Spinal cord (tissue), 10 donors: Measurements from ENCODE around the gene PPFIA2. TPM values are rescaled to one million over a fixed set of nuclear protein-coding genes. Genes with fewer than 3 reads are reported as not detected.

Experiments used
- DNase-seq, 6 donors: peaks; one replicate each; pipeline versions ENCODE4 v3.0.0 to v3.0.0-alpha.2; 2013 to 2015; ENCODE audit warnings: low spot score in 6 of 6, low read depth in 4 of 6
- H3K27ac ChIP-seq: one replicate; pipeline ENCODE4 v1.5.1; 2013; ENCODE audit warnings: low read depth, low read length, control low read depth
- H3K27me3 ChIP-seq: one replicate; pipeline ENCODE4 v1.6.1; 2013; ENCODE audit warnings: low read length; ENCODE audit not compliant: control insufficient read depth, insufficient read depth
- H3K36me3 ChIP-seq: one replicate; pipeline ENCODE4 v1.6.1; 2013; ENCODE audit warnings: low read length; ENCODE audit not compliant: control insufficient read depth, insufficient read depth
- H3K4me1 ChIP-seq: one replicate; pipeline ENCODE4 v1.6.1; 2013; ENCODE audit warnings: low read length; ENCODE audit not compliant: control insufficient read depth, insufficient read depth
- H3K4me3 ChIP-seq: one replicate; pipeline ENCODE4 v1.5.1; 2013; ENCODE audit warnings: low read depth, low read length, control low read depth
- H3K9me3 ChIP-seq: one replicate; pipeline ENCODE4 v1.6.1; 2013; ENCODE audit warnings: low read length; ENCODE audit not compliant: control insufficient read depth, insufficient read depth
- whole genome bisulfite sequencing: methylation state at CpG from one replicate; pipeline ENCODE4 v1.1.5; 2013; ENCODE audit warnings: missing lambda C conversion rate; ENCODE audit not compliant: insufficient coverage; 5-methylcytosine and 5-hydroxymethylcytosine counted together
- polyA plus RNA-seq, 2 donors: library from polyadenylated mRNA; unstranded; fragments of 120-200 nt; gene quantifications; one replicate each; pipeline ENCODE4 v1.2.1, GENCODE V29; 2013; ENCODE audit not compliant: insufficient read length in 2 of 2
- total RNA-seq, 2 donors: library from RNA; depleted of rRNA in 1 of 2; stranded (reverse); fragments of 120-200 nt in 1 of 2; fragments of >200 nt in 1 of 2; gene quantifications; one replicate each; pipeline versions ENCODE4 v1.2.3 to v1.2.4, GENCODE V29; 2013 to 2014
- donor health status: healthy.

PPFIA2 gene
- total and polyA plus RNA-seq, 4 donors, result 24.5 to 75.3 (median 40.6) TPM

DNA sequence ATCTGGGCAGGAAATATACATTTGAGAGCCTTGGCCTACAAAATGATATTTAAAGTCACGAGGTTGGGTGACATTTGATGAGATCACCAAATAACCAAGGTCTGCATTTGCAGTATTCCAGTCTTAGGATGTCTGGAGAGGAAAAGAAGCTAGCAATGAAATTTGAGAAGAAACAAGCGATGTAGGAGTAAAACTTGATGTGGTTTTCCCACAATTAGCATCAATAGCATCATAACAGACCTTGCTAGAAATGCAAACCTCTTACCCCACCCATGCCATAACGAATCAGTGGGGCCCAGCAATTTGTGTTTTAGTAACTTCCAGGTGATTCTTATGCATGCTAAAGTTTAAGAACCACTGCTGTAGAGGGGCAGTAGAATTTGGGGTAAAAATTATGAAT is 219.9 kb downstream of the PPFIA2 start:
- H3K4me1 ChIP-seq, result no peaks in the 10 kb centered on the region
- no peak overlapping the region for H3K27ac ChIP-seq
- H3K27me3 ChIP-seq, result no peaks in the 10 kb centered on the region
- no peak for DNase-seq
- no peaks in the 10 kb centered on the region for H3K36me3 ChIP-seq
- WGBS, result 57% methylated on average over 1 of the region's 3 CpGs
- H3K9me3 ChIP-seq, result no peaks in the 10 kb centered on the region
- no peak overlapping the region for H3K4me3 ChIP-seq

- no peaks in the 10 kb centered on the region for H3K4me1 ChIP-seq
- no peaks in the 10 kb centered on the region for H3K9me3 ChIP-seq
- H3K4me3 ChIP-seq, result no peak overlapping the region
- H3K27ac ChIP-seq, result no peak overlapping the region
- no peaks in the 10 kb centered on the region for H3K36me3 ChIP-seq
- WGBS, result no CpG with 5 or more reads among the region's 2 CpGs
- no peaks in the 10 kb centered on the region for H3K27me3 ChIP-seq
- DNase-seq, result no peak
Observed at GRCh38 chr12:81533054-81533453, 226.1 kb downstream of the PPFIA2 start.

- Histone ChIP-seq H3K9me3 (no peaks in the 10 kb centered on the region), H3K27me3 (no peaks in the 10 kb centered on the region), H3K36me3 (no peaks in the 10 kb centered on the region), H3K4me3 (no peak overlapping the region), H3K27ac (no peak overlapping the region), H3K4me1 (no peaks in the 10 kb centered on the region)
- DNase-seq, result no peak
- WGBS, result no CpG with 5 or more reads among the region's 2 CpGs
Observed at GRCh38 chr12:81530352-81530751, 228.8 kb downstream of the PPFIA2 start.

- whole genome bisulfite sequencing, result 100% methylated on average over 2 of the region's 6 CpGs
- H3K36me3 ChIP-seq, result no peaks in the 10 kb centered on the region
- H3K27me3 ChIP-seq, result no peaks in the 10 kb centered on the region
- no peak overlapping the region for H3K27ac ChIP-seq
- no peak for DNase-seq
- no peaks in the 10 kb centered on the region for H3K4me1 ChIP-seq
- H3K9me3 ChIP-seq, result no peaks in the 10 kb centered on the region
- H3K4me3 ChIP-seq, result no peak overlapping the region
Observed at GRCh38 chr12:81520064-81520945, 238.8 kb downstream of the PPFIA2 start.

DNA sequence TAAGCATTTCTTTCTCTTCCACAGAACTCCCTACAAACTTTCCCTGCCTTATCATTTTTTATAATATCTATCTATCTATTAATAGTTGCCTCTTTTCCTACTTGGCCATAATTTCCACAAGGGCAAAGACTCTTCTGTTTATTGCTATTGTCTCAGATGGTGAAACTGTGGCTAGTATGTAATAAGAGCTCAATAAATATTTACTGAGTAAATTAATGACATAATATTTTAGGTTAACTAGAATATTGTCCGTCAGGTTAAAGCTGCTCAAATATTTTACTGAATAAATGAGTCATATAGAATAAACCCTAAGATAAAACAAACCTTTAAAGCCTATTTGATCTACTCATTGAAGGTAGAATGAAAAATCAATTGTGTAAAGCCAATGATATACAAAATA is 240.5 kb downstream of the PPFIA2 start:
- Histone ChIP-seq H3K9me3 (no peaks in the 10 kb centered on the region), H3K27me3 (no peaks in the 10 kb centered on the region), H3K36me3 (no peaks in the 10 kb centered on the region), H3K27ac (no peak overlapping the region), H3K4me1 (no peaks in the 10 kb centered on the region), H3K4me3 (no peak overlapping the region)
- DNase-seq, result no peak
- no CpG with 5 or more reads among the region's 1 CpG for WGBS

- WGBS, result 94% methylated on average over 4 of the region's 6 CpGs
- H3K27me3 ChIP-seq, result no peaks in the 10 kb centered on the region
- H3K27ac ChIP-seq, result no peak overlapping the region
- H3K4me1 ChIP-seq, result no peaks in the 10 kb centered on the region
- no peak for DNase-seq
- H3K4me3 ChIP-seq, result no peak overlapping the region
- H3K36me3 ChIP-seq, result no peaks in the 10 kb centered on the region
- H3K9me3 ChIP-seq, result no peaks in the 10 kb centered on the region
Observed at GRCh38 chr12:81517296-81517695, 241.9 kb downstream of the PPFIA2 start.

DNA sequence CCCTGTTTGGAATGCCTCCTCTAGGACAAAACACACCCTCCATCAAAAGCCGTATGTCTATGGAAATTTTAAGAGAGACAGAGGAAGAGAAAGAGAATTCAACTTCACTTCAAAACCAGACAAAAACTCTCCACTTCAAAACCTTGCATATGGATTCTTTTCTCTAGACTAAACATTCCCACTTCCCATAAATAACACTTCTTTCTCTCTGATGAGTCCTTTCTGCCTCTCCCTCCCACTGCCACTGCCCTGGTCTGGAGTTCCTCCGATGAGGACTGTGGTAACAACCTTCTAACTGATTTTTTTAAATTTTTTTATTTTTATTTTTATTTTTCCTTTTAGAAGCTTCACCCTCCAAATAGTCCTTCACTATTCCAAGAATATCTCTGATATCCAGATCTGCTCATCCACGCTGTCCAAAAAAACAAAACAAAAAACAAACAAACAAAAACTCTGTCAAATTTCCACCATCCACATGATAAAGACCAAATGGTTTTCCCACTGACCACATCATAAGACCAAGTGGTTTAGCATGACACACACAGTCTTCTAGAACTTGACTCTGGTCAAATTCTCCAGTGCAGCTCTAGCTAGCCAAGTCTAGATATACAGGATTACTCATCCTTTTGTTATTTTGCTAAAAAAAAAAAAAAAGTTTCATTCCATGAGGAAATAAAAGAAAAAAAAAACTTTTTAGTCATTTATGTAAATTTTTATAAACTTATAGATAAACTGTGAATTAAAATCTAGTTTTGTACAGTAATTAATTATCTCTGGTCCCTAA is 256.0 kb downstream of the PPFIA2 start:
- Histone ChIP-seq H3K4me1 (no peaks in the 10 kb centered on the region), H3K9me3 (no peaks in the 10 kb centered on the region), H3K4me3 (no peak overlapping the region), H3K27ac (no peak overlapping the region), H3K27me3 (no peaks in the 10 kb centered on the region), H3K36me3 (no peaks in the 10 kb centered on the region)
- 100% methylated on average over 1 of the region's 3 CpGs for WGBS
- DNase-seq, result no peak

DNA sequence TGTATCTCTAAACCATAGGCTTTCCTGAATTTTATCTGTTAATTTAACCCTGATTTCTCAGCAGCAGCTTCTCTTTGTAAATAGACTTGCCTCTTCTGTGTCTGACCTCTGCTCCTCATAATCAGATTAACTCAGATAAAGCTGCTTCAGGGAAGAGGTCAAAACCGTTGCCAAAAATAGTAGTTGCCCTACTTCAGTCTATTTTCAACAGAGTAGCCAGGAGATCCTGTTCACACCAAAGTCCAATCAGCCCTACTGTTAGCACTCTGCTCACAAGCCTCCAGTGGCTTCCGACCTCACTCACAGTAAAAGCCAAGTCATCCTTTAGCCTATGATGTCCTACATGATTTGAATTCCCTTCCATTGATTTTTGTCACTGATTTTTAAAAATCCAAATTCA is 258.4 kb downstream of the PPFIA2 start:
- no peak for DNase-seq
- no peaks in the 10 kb centered on the region for H3K36me3 ChIP-seq
- H3K4me3 ChIP-seq, result no peak overlapping the region
- no peaks in the 10 kb centered on the region for H3K4me1 ChIP-seq
- 95% methylated on average over 2 of the region's 2 CpGs for WGBS
- H3K27me3 ChIP-seq, result no peaks in the 10 kb centered on the region
- H3K27ac ChIP-seq, result no peak overlapping the region
- H3K9me3 ChIP-seq, result no peaks in the 10 kb centered on the region

- Histone ChIP-seq H3K9me3 (no peaks in the 10 kb centered on the region), H3K4me3 (no peak overlapping the region), H3K27ac (no peak overlapping the region), H3K36me3 (no peaks in the 10 kb centered on the region), H3K4me1 (no peaks in the 10 kb centered on the region), H3K27me3 (no peaks in the 10 kb centered on the region)
- WGBS, result 79% methylated on average over 3 of the region's 4 CpGs
- no peak for DNase-seq
Observed at GRCh38 chr12:81499809-81500208, 259.3 kb downstream of the PPFIA2 start.
